Spinal cord (tissue), 10 donors: Measurements from ENCODE around the gene ENPP5. TPM values are rescaled to one million over a fixed set of nuclear protein-coding genes. Genes with fewer than 3 reads are reported as not detected.
A peak's percentile ranks its signal among the peaks of the same experiment; 100 is the strongest.

Experiments used
- DNase-seq, 6 donors: peaks; one replicate each; pipeline versions ENCODE4 v3.0.0 to v3.0.0-alpha.2; 2013 to 2015; ENCODE audit warnings: low spot score in 6 of 6, low read depth in 4 of 6
- H3K27ac ChIP-seq: one replicate; pipeline ENCODE4 v1.5.1; 2013; ENCODE audit warnings: low read depth, low read length, control low read depth
- H3K27me3 ChIP-seq: one replicate; pipeline ENCODE4 v1.6.1; 2013; ENCODE audit warnings: low read length; ENCODE audit not compliant: control insufficient read depth, insufficient read depth
- H3K36me3 ChIP-seq: one replicate; pipeline ENCODE4 v1.6.1; 2013; ENCODE audit warnings: low read length; ENCODE audit not compliant: control insufficient read depth, insufficient read depth
- H3K4me1 ChIP-seq: one replicate; pipeline ENCODE4 v1.6.1; 2013; ENCODE audit warnings: low read length; ENCODE audit not compliant: control insufficient read depth, insufficient read depth
- H3K4me3 ChIP-seq: one replicate; pipeline ENCODE4 v1.5.1; 2013; ENCODE audit warnings: low read depth, low read length, control low read depth
- H3K9me3 ChIP-seq: one replicate; pipeline ENCODE4 v1.6.1; 2013; ENCODE audit warnings: low read length; ENCODE audit not compliant: control insufficient read depth, insufficient read depth
- WGBS: methylation state at CpG from one replicate; pipeline ENCODE4 v1.1.5; 2013; ENCODE audit warnings: missing lambda C conversion rate; ENCODE audit not compliant: insufficient coverage; 5-methylcytosine and 5-hydroxymethylcytosine counted together
- long read RNA-seq, 4 donors: transcript quantifications; one replicate each; lab custom pipeline, GENCODE V29; 2026
- polyA plus RNA-seq, 2 donors: library from polyadenylated mRNA; unstranded; fragments of 120-200 nt; gene quantifications; one replicate each; pipeline ENCODE4 v1.2.1, GENCODE V29; 2013; ENCODE audit not compliant: insufficient read length in 2 of 2
- total RNA-seq, 2 donors: library from RNA; depleted of rRNA in 1 of 2; stranded (reverse); fragments of 120-200 nt in 1 of 2; fragments of >200 nt in 1 of 2; gene quantifications; one replicate each; pipeline versions ENCODE4 v1.2.3 to v1.2.4, GENCODE V29; 2013 to 2014
- donor health status: healthy.

Gene ENPP5, protein sequence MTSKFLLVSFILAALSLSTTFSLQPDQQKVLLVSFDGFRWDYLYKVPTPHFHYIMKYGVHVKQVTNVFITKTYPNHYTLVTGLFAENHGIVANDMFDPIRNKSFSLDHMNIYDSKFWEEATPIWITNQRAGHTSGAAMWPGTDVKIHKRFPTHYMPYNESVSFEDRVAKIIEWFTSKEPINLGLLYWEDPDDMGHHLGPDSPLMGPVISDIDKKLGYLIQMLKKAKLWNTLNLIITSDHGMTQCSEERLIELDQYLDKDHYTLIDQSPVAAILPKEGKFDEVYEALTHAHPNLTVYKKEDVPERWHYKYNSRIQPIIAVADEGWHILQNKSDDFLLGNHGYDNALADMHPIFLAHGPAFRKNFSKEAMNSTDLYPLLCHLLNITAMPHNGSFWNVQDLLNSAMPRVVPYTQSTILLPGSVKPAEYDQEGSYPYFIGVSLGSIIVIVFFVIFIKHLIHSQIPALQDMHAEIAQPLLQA
- total RNA-seq (10 to 100 TPM in 1 of 2 donors, 1 to 10 TPM in 1; 3.8 to 14.2 TPM), polyA plus RNA-seq (1 to 10 TPM; 4.0 to 5.6 TPM)
- long read RNA-seq, donor 1, partial matches to known transcripts, result 0 of 1 reads
- long read RNA-seq, donor 1, other reads (novel, unspliced or antisense), result 0 of 1 reads
- long read RNA-seq, donor 2, partial matches to known transcripts, result 0 of 1 reads
- long read RNA-seq, donor 2, other reads (novel, unspliced or antisense), result 0 of 1 reads
- long read RNA-seq, donor 3, result 0 reads
- long read RNA-seq, donor 4, result 0 reads

GRCh38 chr6:46170357-46171289 lies at the start of gene ENPP5:
Gene ENPP5 (minus strand): TSS chr6:46170980. CDS start chr6:46168262, 2,718 bp downstream.
- H3K9me3 ChIP-seq, result no peaks in the 10 kb centered on the region
- H3K4me3 ChIP-seq, result peak within 1 kb of the TSS; percentile 78
- no peak within 1 kb of the TSS for H3K27ac ChIP-seq
- peaks cover 2% of the 10 kb centered on the region for H3K27me3 ChIP-seq
- no peaks in the 10 kb centered on the region for H3K36me3 ChIP-seq
- peak; percentile 33 to 96 (median 71) for DNase-seq
- WGBS, result 0% methylated on average over 37 of the region's 49 CpGs
- peaks cover 9% of the 10 kb centered on the region for H3K4me1 ChIP-seq

DNA sequence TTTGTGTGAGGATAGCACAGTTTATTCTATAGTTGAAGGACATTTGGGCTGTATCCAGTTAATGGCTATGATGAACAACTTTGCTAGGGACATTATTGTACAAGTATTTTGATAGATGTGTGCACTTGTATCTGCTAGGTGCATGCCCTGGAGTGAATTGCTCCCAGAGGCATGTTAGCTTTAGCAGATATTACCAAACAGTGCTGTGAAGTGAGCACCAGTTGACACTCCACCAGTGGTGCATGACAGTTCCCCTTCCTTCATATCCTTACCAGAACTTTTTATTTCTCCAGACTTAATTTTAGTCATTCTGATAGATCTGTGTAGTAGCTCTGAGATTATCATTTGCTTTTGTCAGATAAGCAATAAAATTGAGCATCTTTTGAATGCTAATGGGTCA lies 48.9 kb upstream of the ENPP5 start:
- Histone ChIP-seq H3K36me3 (no peaks in the 10 kb centered on the region), H3K27ac (no peak overlapping the region), H3K4me3 (no peak overlapping the region), H3K4me1 (no peaks in the 10 kb centered on the region), H3K9me3 (no peaks in the 10 kb centered on the region), H3K27me3 (no peaks in the 10 kb centered on the region)
- peak in 1 of 6 donors; percentile 37 for DNase-seq

DNA sequence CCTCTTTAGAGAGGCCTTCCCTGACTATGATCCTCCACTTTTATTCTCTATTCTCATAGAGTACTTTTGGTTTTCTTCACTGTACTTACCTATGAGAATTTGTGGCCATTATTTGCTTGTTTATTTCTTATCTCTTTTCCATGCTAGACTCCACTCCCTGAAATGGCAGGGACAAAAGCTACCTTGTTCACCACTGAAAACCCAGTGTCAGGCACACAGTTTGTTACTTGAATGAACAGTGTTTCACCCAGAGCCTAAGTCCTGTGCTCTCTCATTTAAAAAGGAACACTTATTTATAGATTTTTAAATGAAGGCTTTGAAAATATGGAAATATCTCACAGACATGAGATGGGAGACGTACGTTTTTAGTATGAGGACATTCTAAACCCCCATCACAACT lies 47.7 kb upstream of the ENPP5 start:
- no CpG with 5 or more reads among the region's 2 CpGs for WGBS
- no peak overlapping the region for H3K4me3 ChIP-seq
- no peak overlapping the region for H3K27ac ChIP-seq

DNA sequence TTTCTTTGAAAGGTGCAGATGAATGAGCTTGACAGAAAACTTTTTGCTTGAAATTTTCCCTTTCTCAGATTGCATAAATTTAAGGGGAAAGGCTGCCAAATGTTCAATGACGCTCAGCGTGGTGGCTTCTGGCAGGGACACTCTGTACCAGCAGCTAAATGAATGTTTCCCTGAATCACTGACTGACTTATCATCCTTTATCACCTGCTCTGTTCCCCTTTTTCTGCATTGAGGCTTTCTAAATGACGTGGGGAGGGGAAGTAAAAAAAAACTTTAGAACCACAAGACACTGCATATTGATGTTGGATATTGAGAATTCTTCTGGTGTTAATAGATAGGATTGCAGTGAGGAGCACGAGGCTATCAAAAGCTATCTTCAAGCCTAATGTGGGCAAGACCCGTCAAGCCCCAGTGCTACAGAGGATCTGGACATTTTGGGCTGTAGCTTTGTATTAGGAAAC lies 46.9 kb upstream of the ENPP5 start:
- H3K36me3 ChIP-seq, result no peaks in the 10 kb centered on the region
- H3K27me3 ChIP-seq, result no peaks in the 10 kb centered on the region
- H3K4me3 ChIP-seq, result no peak overlapping the region
- WGBS, result 70% methylated on average over 2 of the region's 5 CpGs
- H3K27ac ChIP-seq, result no peak overlapping the region
- DNase-seq, result peak in 2 of 6 donors; percentile 7 to 67
- H3K4me1 ChIP-seq, result no peaks in the 10 kb centered on the region
- H3K9me3 ChIP-seq, result no peaks in the 10 kb centered on the region

More for the DNA sequence above, 47.7 kb upstream of the ENPP5 start:
- H3K27me3 ChIP-seq, result no peaks in the 10 kb centered on the region
- H3K4me1 ChIP-seq, result no peaks in the 10 kb centered on the region
- H3K9me3 ChIP-seq, result no peaks in the 10 kb centered on the region
- H3K36me3 ChIP-seq, result no peaks in the 10 kb centered on the region
- DNase-seq, result no peak

GRCh38 chr6:46216879-46217278 lies 46.1 kb upstream of the ENPP5 start:
- no peaks in the 10 kb centered on the region for H3K27me3 ChIP-seq
- no peaks in the 10 kb centered on the region for H3K36me3 ChIP-seq
- H3K27ac ChIP-seq, result no peak overlapping the region
- no peak overlapping the region for H3K4me3 ChIP-seq
- H3K9me3 ChIP-seq, result no peaks in the 10 kb centered on the region
- 90% methylated on average over 1 of the region's 2 CpGs for WGBS
- no peaks in the 10 kb centered on the region for H3K4me1 ChIP-seq
- DNase-seq, result no peak

- WGBS, result 100% methylated on average over 1 of the region's 4 CpGs
- Histone ChIP-seq H3K9me3 (no peaks in the 10 kb centered on the region), H3K27me3 (no peaks in the 10 kb centered on the region), H3K36me3 (no peaks in the 10 kb centered on the region), H3K4me3 (no peak overlapping the region), H3K27ac (no peak overlapping the region), H3K4me1 (no peaks in the 10 kb centered on the region)
- no peak for DNase-seq
Observed at GRCh38 chr6:46215777-46216176, 45.0 kb upstream of the ENPP5 start.

DNA sequence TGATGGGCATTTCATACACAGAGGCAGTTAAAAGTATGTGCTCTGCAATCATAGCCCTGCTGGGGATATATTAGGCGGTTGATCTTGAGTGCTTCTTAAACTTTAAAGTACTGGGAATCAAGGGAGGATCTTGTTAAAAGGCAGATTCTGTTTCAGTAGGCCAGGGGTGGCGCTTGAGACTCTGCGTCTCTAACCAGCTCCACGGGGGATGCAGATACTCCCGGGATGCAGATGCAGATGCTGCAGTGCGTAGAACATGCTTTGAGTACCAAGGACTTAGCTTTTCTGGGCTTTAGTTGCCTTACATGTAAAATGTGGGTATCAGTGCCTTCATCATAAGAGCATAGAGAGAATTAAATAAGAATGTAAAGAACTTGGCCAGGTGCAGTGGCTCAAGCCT lies 44.4 kb upstream of the ENPP5 start:
- no peaks in the 10 kb centered on the region for H3K9me3 ChIP-seq
- H3K36me3 ChIP-seq, result no peaks in the 10 kb centered on the region
- H3K27me3 ChIP-seq, result no peaks in the 10 kb centered on the region
- no peak overlapping the region for H3K4me3 ChIP-seq
- no peak for DNase-seq
- WGBS, result 59% methylated on average over 6 of the region's 6 CpGs
- no peaks in the 10 kb centered on the region for H3K4me1 ChIP-seq
- H3K27ac ChIP-seq, result no peak overlapping the region

DNA sequence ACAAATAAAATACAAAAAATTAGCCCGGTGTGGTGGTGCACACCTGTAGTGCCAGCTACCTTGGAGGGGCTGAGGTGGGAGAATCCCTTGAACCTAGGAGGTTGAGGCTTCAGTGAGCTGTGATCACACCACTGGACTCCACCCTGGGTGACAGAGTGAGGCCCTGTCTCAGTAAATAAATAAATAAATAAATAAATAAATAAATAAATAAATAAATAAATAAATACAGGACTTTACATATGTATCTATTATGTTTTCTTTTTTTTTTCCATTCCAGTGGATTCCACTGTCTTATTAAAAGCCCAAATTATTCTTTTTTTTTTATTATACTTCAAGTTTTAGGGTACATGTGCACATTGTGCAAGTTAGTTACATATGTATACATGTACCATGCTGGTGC lies 41.1 kb upstream of the ENPP5 start:
- H3K4me3 ChIP-seq, result no peak overlapping the region
- no peaks in the 10 kb centered on the region for H3K27me3 ChIP-seq
- WGBS, result no CpG with 5 or more reads among the region's 1 CpG
- no peak for DNase-seq
- no peaks in the 10 kb centered on the region for H3K9me3 ChIP-seq
- no peak overlapping the region for H3K27ac ChIP-seq
- no peaks in the 10 kb centered on the region for H3K36me3 ChIP-seq
- no peaks in the 10 kb centered on the region for H3K4me1 ChIP-seq

GRCh38 chr6:46210294-46210693 lies 39.5 kb upstream of the ENPP5 start:
- Histone ChIP-seq H3K9me3 (no peaks in the 10 kb centered on the region), H3K27me3 (no peaks in the 10 kb centered on the region), H3K4me3 (no peak overlapping the region), H3K36me3 (no peaks in the 10 kb centered on the region), H3K4me1 (no peaks in the 10 kb centered on the region), H3K27ac (no peak overlapping the region)
- no peak for DNase-seq
- WGBS, result no CpG with 5 or more reads among the region's 5 CpGs
